CD4-positive, alpha-beta T cell (primary cell): ENCODE results near the gene PRKAR1A. TPM values are rescaled to one million over a fixed set of nuclear protein-coding genes. Genes with fewer than 3 reads are reported as not detected.

Experiments used
- ATAC-seq: fragments of 200-7000 bp; cut with Tn5 transposase; one replicate; pipeline ENCODE4 v1.10.0; 2022; ENCODE audit warnings: mild to moderate bottlenecking; ENCODE audit not compliant: poor library complexity
- CTCF ChIA-PET: fragments of 350-600 bp; sonication (Branson Sonifier 250); formaldehyde crosslinking; loops from one replicate; lab custom pipeline; 2021; ENCODE audit warnings: antibody characterized with exemption, inconsistent platforms; lab: Charles Lee
- POLR2A ChIA-PET: fragments of 350-600 bp; sonication (Branson Sonifier 250); formaldehyde crosslinking; loops from one replicate; lab custom pipeline; 2021; ENCODE audit warnings: antibody characterized with exemption, inconsistent platforms; lab: Charles Lee
- DNase-seq, 14 experiments: peaks; one replicate each; pipeline ENCODE4 v3.0.0-alpha.2; 2013 to 2020; ENCODE audit warnings: mixed read lengths in 2 of 14
- H3K27ac ChIP-seq, 2 donors: one replicate each; pipeline versions ENCODE4 v1.5.1 to v1.7.0; 2013; ENCODE audit warnings: low read length in 2 of 2, low read depth in 1 of 2, mild to moderate bottlenecking in 1 of 2
- H3K27me3 ChIP-seq, 2 experiments: 1 replicate in 1 of 2; 2 replicates in 1 of 2; pipeline versions ENCODE4 v1.6.1 to v1.7.0; 2013; ENCODE audit warnings: low read length in 2 of 2, control low read depth in 1 of 2, mild to moderate bottlenecking in 1 of 2, moderate library complexity in 1 of 2; ENCODE audit not compliant: insufficient read depth in 2 of 2, control insufficient read depth in 1 of 2
- H3K36me3 ChIP-seq: one replicate; pipeline ENCODE4 v1.6.1; 2013; ENCODE audit warnings: low read length, control low read depth; ENCODE audit not compliant: insufficient read depth
- H3K4me1 ChIP-seq: one replicate; pipeline ENCODE4 v1.6.1; 2013; ENCODE audit warnings: low read length, control low read depth; ENCODE audit not compliant: insufficient read depth
- H3K4me3 ChIP-seq: one replicate; pipeline ENCODE4 v1.5.1; 2013; ENCODE audit warnings: mild to moderate bottlenecking, low read length, moderate library complexity
- H3K9me3 ChIP-seq, 2 experiments: 1 replicate in 1 of 2; 2 replicates in 1 of 2; pipeline versions ENCODE4 v1.6.1 to v1.7.0; 2013; ENCODE audit warnings: low read length in 2 of 2, mild to moderate bottlenecking in 2 of 2, control low read depth in 1 of 2, moderate library complexity in 1 of 2; ENCODE audit not compliant: control insufficient read depth in 1 of 2, insufficient read depth in 1 of 2
- H3K27ac Mint-ChIP-seq: one replicate; pipeline ENCODE4 v1.8.0; 2020; ENCODE audit warnings: mixed read lengths
- H3K27me3 Mint-ChIP-seq: one replicate; pipeline ENCODE4 v1.8.0; 2021; ENCODE audit warnings: mixed read lengths
- H3K36me3 Mint-ChIP-seq: one replicate; pipeline ENCODE4 v1.8.0; 2021; ENCODE audit warnings: low read depth, mixed read lengths
- H3K4me1 Mint-ChIP-seq: one replicate; pipeline ENCODE4 v1.8.0; 2021; ENCODE audit warnings: low read depth, mixed read lengths
- H3K4me3 Mint-ChIP-seq: one replicate; pipeline ENCODE4 v1.8.0; 2020; ENCODE audit warnings: mild to moderate bottlenecking, mixed read lengths
- H3K9me3 Mint-ChIP-seq: one replicate; pipeline ENCODE4 v1.8.0; 2020; ENCODE audit warnings: mixed read lengths
- intact Hi-C, 2 experiments: fragments of 100-400 bp; cut with DNase I in 1 of 2; cut with micrococcal nuclease in 1 of 2; formaldehyde crosslinking; loops; one replicate each; pipeline versions ENCODE4 v1.15.1 to v1.9.0; 2023 to 2025; cut with DNase I, micrococcal nuclease
- total RNA-seq, 174 experiments: library from RNA in 2 of 174; stranded (reverse) in 2 of 174; gene quantifications; one replicate each; pipeline ENCODE4 v1.2.3 and lab custom pipeline; 2021 to 2026
- TF ChIP-seq, protein P1 (sequence below): fragments of 200-600 bp; IDR thresholded peaks from one replicate; pipeline ENCODE4 v1.8.0; 2022; ENCODE audit warnings: antibody characterized with exemption, mild to moderate bottlenecking

The PRKAR1A gene
- total RNA-seq, 2 experiments from 2014 or later: 88.8 to 89.1 TPM

DNA sequence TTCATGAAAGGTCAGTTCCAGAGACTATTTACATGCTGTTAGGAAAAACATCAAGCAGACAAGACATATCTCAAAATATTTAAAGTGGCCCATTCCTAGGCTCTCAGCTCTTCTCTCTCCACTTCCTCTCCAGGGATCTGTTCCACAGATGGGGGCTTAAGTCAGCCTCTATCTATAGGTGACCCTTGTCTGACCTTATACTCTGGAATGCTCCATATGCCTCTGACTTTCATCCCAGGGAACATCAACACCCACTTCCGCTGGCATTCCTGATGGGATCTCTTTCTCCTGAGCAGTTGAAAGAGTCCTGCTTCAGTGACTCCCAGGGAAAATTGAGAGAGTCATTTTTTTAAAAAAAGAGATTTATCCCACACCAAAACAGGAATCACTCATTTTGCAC, 43.4 kb upstream of the PRKAR1A start:
- Mint-ChIP-seq H3K36me3 (no peaks in the 10 kb centered on the region), H3K4me3 (no peak overlapping the region), H3K9me3 (no peaks in the 10 kb centered on the region), H3K4me1 (no peaks in the 10 kb centered on the region), H3K27ac (no peak overlapping the region), H3K27me3 (no peaks in the 10 kb centered on the region)
- DNase-seq (no peak), ATAC-seq (no peak)
- Histone ChIP-seq H3K36me3 (no peaks in the 10 kb centered on the region), H3K4me1 (no peaks in the 10 kb centered on the region), H3K27ac (no peak overlapping the region), H3K27me3 (peaks cover 0 to 6% of the 10 kb centered on the region in 2 experiments), H3K4me3 (no peak overlapping the region), H3K9me3 (no peaks in the 10 kb centered on the region)
- CTCF ChIA-PET: no interaction called here
- POLR2A ChIA-PET: interaction anchor here (1.0 kb wide), 1 partner anchor 213 kb away, joined by 3 read pairs; no protein-coding TSS in a partner anchor
- TF ChIP-seq, protein P1, sequence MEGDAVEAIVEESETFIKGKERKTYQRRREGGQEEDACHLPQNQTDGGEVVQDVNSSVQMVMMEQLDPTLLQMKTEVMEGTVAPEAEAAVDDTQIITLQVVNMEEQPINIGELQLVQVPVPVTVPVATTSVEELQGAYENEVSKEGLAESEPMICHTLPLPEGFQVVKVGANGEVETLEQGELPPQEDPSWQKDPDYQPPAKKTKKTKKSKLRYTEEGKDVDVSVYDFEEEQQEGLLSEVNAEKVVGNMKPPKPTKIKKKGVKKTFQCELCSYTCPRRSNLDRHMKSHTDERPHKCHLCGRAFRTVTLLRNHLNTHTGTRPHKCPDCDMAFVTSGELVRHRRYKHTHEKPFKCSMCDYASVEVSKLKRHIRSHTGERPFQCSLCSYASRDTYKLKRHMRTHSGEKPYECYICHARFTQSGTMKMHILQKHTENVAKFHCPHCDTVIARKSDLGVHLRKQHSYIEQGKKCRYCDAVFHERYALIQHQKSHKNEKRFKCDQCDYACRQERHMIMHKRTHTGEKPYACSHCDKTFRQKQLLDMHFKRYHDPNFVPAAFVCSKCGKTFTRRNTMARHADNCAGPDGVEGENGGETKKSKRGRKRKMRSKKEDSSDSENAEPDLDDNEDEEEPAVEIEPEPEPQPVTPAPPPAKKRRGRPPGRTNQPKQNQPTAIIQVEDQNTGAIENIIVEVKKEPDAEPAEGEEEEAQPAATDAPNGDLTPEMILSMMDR: no peak
- intact Hi-C loops: loop anchor here in 1 of 2 experiments (10.0 kb wide), 1 partner anchor 264 kb away; no protein-coding TSS in a partner anchor

DNA sequence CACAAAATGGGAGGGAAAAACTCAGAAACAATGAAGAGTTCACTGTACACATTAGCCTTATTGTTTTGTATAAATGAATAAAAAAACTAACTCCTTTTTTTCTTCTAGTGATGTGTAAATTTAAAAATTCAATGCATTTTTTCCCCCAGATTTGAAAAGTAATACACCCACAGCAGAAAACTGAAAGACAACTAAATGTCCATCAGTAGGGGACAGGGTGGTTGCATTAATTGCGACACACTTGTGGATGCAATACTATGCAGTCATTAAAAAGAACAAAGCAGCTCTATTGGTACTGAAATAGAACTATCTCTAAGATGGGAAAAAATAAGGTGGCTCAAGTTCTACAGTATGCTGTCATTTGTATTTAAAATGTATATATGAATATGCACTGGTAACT, 41.3 kb upstream of the PRKAR1A start:
- POLR2A ChIA-PET: no interaction called here
- Mint-ChIP-seq H3K9me3 (no peaks in the 10 kb centered on the region), H3K4me3 (no peak overlapping the region), H3K4me1 (no peaks in the 10 kb centered on the region), H3K27ac (no peak overlapping the region), H3K36me3 (no peaks in the 10 kb centered on the region), H3K27me3 (no peaks in the 10 kb centered on the region)
- no peak for ATAC-seq
- TF ChIP-seq, protein P1: no peak
- Histone ChIP-seq H3K36me3 (no peaks in the 10 kb centered on the region), H3K27me3 (peaks cover 0 to 6% of the 10 kb centered on the region in 2 experiments), H3K4me1 (no peaks in the 10 kb centered on the region), H3K9me3 (no peaks in the 10 kb centered on the region), H3K27ac (no peak overlapping the region), H3K4me3 (no peak overlapping the region)
- intact Hi-C loops: no loop called here
- no peak for DNase-seq
- CTCF ChIA-PET: interaction anchor here (1.1 kb wide), 1 partner anchor 13 kb away, joined by 3 read pairs; no protein-coding TSS in a partner anchor

DNA sequence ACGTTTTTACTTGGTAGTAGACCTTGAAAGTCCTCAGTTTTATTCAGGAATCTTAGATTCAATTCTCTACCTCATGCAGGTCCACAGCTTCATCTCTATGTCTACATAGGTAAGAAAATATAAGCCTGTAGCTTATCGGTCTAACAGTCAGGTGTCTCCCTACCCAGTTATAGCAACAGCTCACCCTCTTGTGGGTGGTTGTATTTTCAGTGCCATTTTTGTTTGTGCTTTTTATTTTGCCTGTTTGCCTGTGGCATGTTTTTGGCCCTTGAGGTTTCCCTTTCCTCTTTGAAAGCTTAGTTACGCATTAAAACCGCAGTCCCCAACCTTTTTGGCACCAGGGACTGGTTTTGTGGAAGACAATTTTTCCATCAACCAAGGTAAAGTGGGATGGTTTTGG, 31.3 kb upstream of the PRKAR1A start:
- no peak overlapping the region for H3K27ac ChIP-seq
- no peaks in the 10 kb centered on the region for H3K27me3 ChIP-seq
- ChIA-PET POLR2A (no interaction called here), CTCF (interaction anchor here (1.5 kb wide), 1 partner anchor 11 kb away, joined by 3 read pairs; no protein-coding TSS in a partner anchor)
- H3K9me3 Mint-ChIP-seq: no peaks in the 10 kb centered on the region
- ATAC-seq (no peak), DNase-seq (no peak)
- no peaks in the 10 kb centered on the region for H3K9me3 ChIP-seq
- peaks cover 16% of the 10 kb centered on the region for H3K27me3 Mint-ChIP-seq
- intact Hi-C loops: no loop called here
- no peaks in the 10 kb centered on the region for H3K36me3 Mint-ChIP-seq
- H3K4me3 Mint-ChIP-seq: no peak overlapping the region
- no peaks in the 10 kb centered on the region for H3K4me1 ChIP-seq
- no peak overlapping the region for H3K27ac Mint-ChIP-seq
- H3K36me3 ChIP-seq: no peaks in the 10 kb centered on the region
- H3K4me3 ChIP-seq: no peak overlapping the region
- H3K4me1 Mint-ChIP-seq: no peaks in the 10 kb centered on the region
- TF ChIP-seq, protein P1: no peak
